Glutamatergic neuron (in vitro differentiated cells): ENCODE measurements around the gene DENND2A. TPM values are rescaled to one million over a fixed set of nuclear protein-coding genes. Genes with fewer than 3 reads are reported as not detected.

Experiments used
- DNase-seq: peaks from one replicate; pipeline ENCODE4 v3.0.0; 2022
- H3K27ac Mint-ChIP-seq: one replicate; pipeline ENCODE4 v1.8.0; 2020; ENCODE audit warnings: mild to moderate bottlenecking, mixed read lengths, inconsistent platforms; ENCODE audit not compliant: unreplicated experiment
- H3K27me3 Mint-ChIP-seq: one replicate; pipeline ENCODE4 v1.8.0; 2020; ENCODE audit warnings: mild to moderate bottlenecking, moderate library complexity, mixed read lengths, inconsistent platforms; ENCODE audit not compliant: unreplicated experiment
- H3K36me3 Mint-ChIP-seq: one replicate; pipeline ENCODE4 v1.8.0; 2020; ENCODE audit warnings: mild to moderate bottlenecking, mixed read lengths, inconsistent platforms; ENCODE audit not compliant: unreplicated experiment
- H3K4me1 Mint-ChIP-seq: one replicate; pipeline ENCODE4 v1.8.0; 2020; ENCODE audit warnings: mild to moderate bottlenecking, low read depth, mixed read lengths, inconsistent platforms; ENCODE audit not compliant: unreplicated experiment
- H3K4me3 Mint-ChIP-seq: one replicate; pipeline ENCODE4 v1.8.0; 2020; ENCODE audit warnings: mild to moderate bottlenecking, mixed read lengths, inconsistent platforms; ENCODE audit not compliant: unreplicated experiment
- H3K9me3 Mint-ChIP-seq: one replicate; pipeline ENCODE4 v1.8.0; 2020; ENCODE audit warnings: mild to moderate bottlenecking, moderate library complexity, mixed read lengths, inconsistent platforms; ENCODE audit not compliant: unreplicated experiment
- total RNA-seq: library from RNA; stranded (reverse); fragmentation: NEBNext Ultra II Directional; extraction: Animal tissue kit (Norgen Biotek cat#: 25700); gene quantifications from one replicate; pipeline ENCODE4 v1.2.1, GENCODE V29; 2021; ENCODE audit not compliant: unreplicated experiment
- TF ChIP-seq, protein P1 (sequence below): fragments of 200-600 bp; sonication (generic); IDR thresholded peaks from one replicate; pipeline ENCODE4 v1.5.0; 2021; ENCODE audit not compliant: partially characterized antibody, unreplicated experiment

DENND2A gene
- total RNA-seq, 1 donor from 2014 or later: 64.7 TPM

GRCh38 chr7:140656548-140657515 lies 16.2 kb upstream of the DENND2A start:
- Mint-ChIP-seq H3K27me3 (no peaks in the 10 kb centered on the region), H3K36me3 (no peaks in the 10 kb centered on the region), H3K9me3 (no peaks in the 10 kb centered on the region), H3K4me1 (peaks cover 14% of the 10 kb centered on the region), H3K4me3 (no peak overlapping the region), H3K27ac (no peak overlapping the region)
- TF ChIP-seq, protein P1, sequence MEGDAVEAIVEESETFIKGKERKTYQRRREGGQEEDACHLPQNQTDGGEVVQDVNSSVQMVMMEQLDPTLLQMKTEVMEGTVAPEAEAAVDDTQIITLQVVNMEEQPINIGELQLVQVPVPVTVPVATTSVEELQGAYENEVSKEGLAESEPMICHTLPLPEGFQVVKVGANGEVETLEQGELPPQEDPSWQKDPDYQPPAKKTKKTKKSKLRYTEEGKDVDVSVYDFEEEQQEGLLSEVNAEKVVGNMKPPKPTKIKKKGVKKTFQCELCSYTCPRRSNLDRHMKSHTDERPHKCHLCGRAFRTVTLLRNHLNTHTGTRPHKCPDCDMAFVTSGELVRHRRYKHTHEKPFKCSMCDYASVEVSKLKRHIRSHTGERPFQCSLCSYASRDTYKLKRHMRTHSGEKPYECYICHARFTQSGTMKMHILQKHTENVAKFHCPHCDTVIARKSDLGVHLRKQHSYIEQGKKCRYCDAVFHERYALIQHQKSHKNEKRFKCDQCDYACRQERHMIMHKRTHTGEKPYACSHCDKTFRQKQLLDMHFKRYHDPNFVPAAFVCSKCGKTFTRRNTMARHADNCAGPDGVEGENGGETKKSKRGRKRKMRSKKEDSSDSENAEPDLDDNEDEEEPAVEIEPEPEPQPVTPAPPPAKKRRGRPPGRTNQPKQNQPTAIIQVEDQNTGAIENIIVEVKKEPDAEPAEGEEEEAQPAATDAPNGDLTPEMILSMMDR: no peak
- no peak for DNase-seq

- Mint-ChIP-seq H3K27me3 (no peaks in the 10 kb centered on the region), H3K4me3 (no peak overlapping the region), H3K9me3 (no peaks in the 10 kb centered on the region), H3K27ac (no peak overlapping the region), H3K4me1 (peaks cover 14% of the 10 kb centered on the region), H3K36me3 (no peaks in the 10 kb centered on the region)
- TF ChIP-seq, protein P1: no peak
- no peak for DNase-seq
Observed at GRCh38 chr7:140655511-140656408, 15.1 kb upstream of the DENND2A start.

- H3K27ac Mint-ChIP-seq: no peak overlapping the region
- H3K4me3 Mint-ChIP-seq: no peak overlapping the region
- TF ChIP-seq, protein P1: no peak
- no peak for DNase-seq
- peaks cover 1% of the 10 kb centered on the region for H3K27me3 Mint-ChIP-seq
- peaks cover 14% of the 10 kb centered on the region for H3K4me1 Mint-ChIP-seq
- H3K9me3 Mint-ChIP-seq: no peaks in the 10 kb centered on the region
- H3K36me3 Mint-ChIP-seq: no peaks in the 10 kb centered on the region
Observed at GRCh38 chr7:140654661-140655060, 14.0 kb upstream of the DENND2A start.

DNA sequence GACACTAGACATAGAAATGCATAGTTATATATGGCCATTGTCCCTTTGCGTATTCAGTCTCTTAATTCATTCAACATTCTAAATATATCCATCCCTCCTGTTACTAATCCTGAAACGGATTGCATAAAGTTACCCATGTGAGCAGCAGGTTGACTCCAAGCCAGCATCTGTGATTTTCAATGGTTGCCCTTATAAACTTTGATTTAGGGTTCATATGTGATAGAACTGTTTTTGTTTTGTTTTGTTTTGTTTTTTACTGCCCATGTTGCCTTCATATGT lies 13.4 kb upstream of the DENND2A start:
- no peaks in the 10 kb centered on the region for H3K36me3 Mint-ChIP-seq
- no peak for DNase-seq
- peaks cover 1% of the 10 kb centered on the region for H3K27me3 Mint-ChIP-seq
- peaks cover 14% of the 10 kb centered on the region for H3K4me1 Mint-ChIP-seq
- no peaks in the 10 kb centered on the region for H3K9me3 Mint-ChIP-seq
- no peak overlapping the region for H3K27ac Mint-ChIP-seq
- TF ChIP-seq, protein P1: no peak
- no peak overlapping the region for H3K4me3 Mint-ChIP-seq
